AG04450 (cell line): ENCODE data around the gene EEF1AKMT2. TPM values are rescaled to one million over a fixed set of nuclear protein-coding genes. Genes with fewer than 3 reads are reported as not detected.
"Not testable (repeated sequence)": the region's sequence is repeated elsewhere in the genome, so short reads cannot be mapped to it uniquely, and the experiment has no call there.

Experiments
- CTCF ChIA-PET: fragments of 300-600, 350-600 bp; formaldehyde crosslinking; extraction: SDS; loops from one replicate; lab custom pipeline; 2022; ENCODE audit warnings: antibody characterized with exemption, inconsistent platforms; lab: Charles Lee
- POLR2A ChIA-PET: fragments of 350-600 bp; formaldehyde crosslinking; extraction: SDS; loops from one replicate; lab custom pipeline; 2021; ENCODE audit warnings: antibody characterized with exemption, inconsistent platforms; lab: Yijun Ruan, JAX
- DNase-seq: peaks from one replicate; pipeline ENCODE4 v3.0.0-alpha.2; 2011; ENCODE audit warnings: low read depth, low spot score
- H3K27ac ChIP-seq: one replicate; pipeline ENCODE4 v1.5.1; 2012; ENCODE audit warnings: low read depth, low read length, control low read depth
- H3K27me3 ChIP-seq: one replicate; pipeline ENCODE4 v1.6.0; 2012; ENCODE audit warnings: low read length; ENCODE audit not compliant: control insufficient read depth, insufficient read depth
- H3K4me3 ChIP-seq: 2 replicates; pipeline ENCODE4 v1.5.1; 2011; ENCODE audit warnings: mild to moderate bottlenecking, low read depth, low read length, control low read depth
- H3K9me3 ChIP-seq: 2 replicates; pipeline ENCODE4 v1.5.1; 2012; ENCODE audit warnings: low read length; ENCODE audit not compliant: control insufficient read depth, insufficient read depth
- CTCF ChIP-seq: IDR thresholded peaks from 2 replicates; pipeline ENCODE4 v1.5.1; 2011; ENCODE audit warnings: low read depth, low read length, control low read depth, inconsistent platforms
- polyA plus RNA-seq: library from polyadenylated mRNA; depleted of rRNA; stranded (reverse); fragments of >200 nt; gene quantifications from 2 replicates; pipeline ENCODE4 v1.2.3, GENCODE V29; 2011

EEF1AKMT2 gene
- polyA plus RNA-seq, 1 experiment = 24.0 TPM

GRCh38 chr10:124754227-124754626, 37.5 kb downstream of the EEF1AKMT2 start:
- DNase-seq = no peak
- Histone ChIP-seq H3K9me3 (no peaks in the 10 kb centered on the region), H3K27ac (no peak overlapping the region), H3K27me3 (no peaks in the 10 kb centered on the region), H3K4me3 (no peak overlapping the region)
- CTCF ChIA-PET = interaction anchor here (1.0 to 2.5 kb wide), 2 partner anchors 9 to 13 kb away, joined by 3 to 10 read pairs; no protein-coding TSS in a partner anchor
- no peak for TF ChIP-seq CTCF
- POLR2A ChIA-PET = no interaction called here

GRCh38 chr10:124748953-124749645, 42.6 kb downstream of the EEF1AKMT2 start:
- CTCF ChIA-PET = interaction anchor here (1.2 to 4.8 kb wide), 3 partner anchors 8 to 218 kb away, joined by 3 to 39 read pairs (median 9); no protein-coding TSS in a partner anchor
- TF ChIP-seq CTCF = no peak
- POLR2A ChIA-PET = no interaction called here
- DNase-seq = no peak
- no peaks in the 10 kb centered on the region for H3K27me3 ChIP-seq
- H3K4me3 ChIP-seq = no peak overlapping the region
- no peaks in the 10 kb centered on the region for H3K9me3 ChIP-seq
- no peak overlapping the region for H3K27ac ChIP-seq

GRCh38 chr10:124748166-124748565, 43.5 kb downstream of the EEF1AKMT2 start:
- Histone ChIP-seq H3K27ac (no peak overlapping the region), H3K4me3 (no peak overlapping the region), H3K27me3 (no peaks in the 10 kb centered on the region), H3K9me3 (no peaks in the 10 kb centered on the region)
- ChIA-PET POLR2A (no interaction called here), CTCF (interaction anchor here (1.2 to 4.8 kb wide), 3 partner anchors 210 to 217 kb away, joined by 3 to 46 read pairs (median 39); no protein-coding TSS in a partner anchor)
- DNase-seq = no peak
- no peak for TF ChIP-seq CTCF

GRCh38 chr10:124747745-124748144, 43.9 kb downstream of the EEF1AKMT2 start:
- DNase-seq = no peak
- H3K9me3 ChIP-seq = no peaks in the 10 kb centered on the region
- H3K4me3 ChIP-seq = no peak overlapping the region
- TF ChIP-seq CTCF = no peak
- ChIA-PET CTCF (interaction anchor here (1.2 to 4.8 kb wide), 3 partner anchors 209 to 217 kb away, joined by 3 to 46 read pairs (median 39); no protein-coding TSS in a partner anchor), POLR2A (no interaction called here)
- H3K27ac ChIP-seq = no peak overlapping the region
- H3K27me3 ChIP-seq = no peaks in the 10 kb centered on the region

- CTCF ChIA-PET = interaction anchor here (1.1 to 4.8 kb wide), 3 partner anchors 208 to 301 kb away, joined by 3 to 46 read pairs (median 39); no protein-coding TSS in a partner anchor
- TF ChIP-seq CTCF = no peak
- Histone ChIP-seq H3K4me3 (no peak overlapping the region), H3K27ac (no peak overlapping the region), H3K9me3 (no peaks in the 10 kb centered on the region), H3K27me3 (no peaks in the 10 kb centered on the region)
- POLR2A ChIA-PET = no interaction called here
- DNase-seq = no peak
Measured at GRCh38 chr10:124746992-124747391, 44.7 kb downstream of the EEF1AKMT2 start.

- not testable (repeated sequence) for H3K27ac ChIP-seq, H3K4me3 ChIP-seq, H3K9me3 ChIP-seq, DNase-seq, H3K27me3 ChIP-seq
- CTCF ChIA-PET = interaction anchor here (0.8 to 4.8 kb wide), 6 partner anchors 9 to 302 kb away, joined by 3 to 46 read pairs (median 8); no protein-coding TSS in a partner anchor
- POLR2A ChIA-PET = interaction anchor here (1.3 kb wide), 1 partner anchor 45 kb away, joined by 4 read pairs; the partner anchor contains the start of gene EEF1AKMT2
Measured at GRCh38 chr10:124746447-124746846, 45.2 kb downstream of the EEF1AKMT2 start.
